ENCODE results near the gene RHEB. TPM values are rescaled to one million over a fixed set of nuclear protein-coding genes. Genes with fewer than 3 reads are reported as not detected.

RHEB gene
- total RNA-seq, 1 donor from 2014 or later = 143 TPM

DNA sequence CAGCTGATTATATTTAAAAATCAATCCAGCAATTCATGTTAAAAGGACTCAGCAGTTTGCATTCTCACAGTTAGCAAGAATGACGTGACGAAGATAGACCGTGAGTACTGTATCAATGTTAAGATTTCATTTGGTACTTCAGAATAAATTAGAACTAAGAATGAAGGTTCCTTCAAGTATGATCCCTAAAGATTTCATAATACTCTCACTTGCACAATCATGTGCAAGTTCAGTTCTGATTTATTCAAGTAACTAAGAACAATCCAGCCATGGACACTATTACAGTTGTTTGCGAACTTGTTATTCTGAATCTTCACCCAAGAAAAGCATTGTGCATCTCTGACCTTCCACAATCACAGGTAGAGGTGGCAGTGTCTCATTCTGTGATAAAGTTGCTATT is 7.7 kb downstream of the RHEB start:
- H3K27me3 ChIP-seq (ENCODE audit: insufficient read depth, low read length) = no peaks in the 10 kb centered on the region
- H3K36me3 ChIP-seq (ENCODE audit: insufficient read depth, low read length) = no peaks in the 10 kb centered on the region
- H3K9ac ChIP-seq (ENCODE audit: low read length) = no peak overlapping the region
- TF ChIP-seq, protein P1, sequence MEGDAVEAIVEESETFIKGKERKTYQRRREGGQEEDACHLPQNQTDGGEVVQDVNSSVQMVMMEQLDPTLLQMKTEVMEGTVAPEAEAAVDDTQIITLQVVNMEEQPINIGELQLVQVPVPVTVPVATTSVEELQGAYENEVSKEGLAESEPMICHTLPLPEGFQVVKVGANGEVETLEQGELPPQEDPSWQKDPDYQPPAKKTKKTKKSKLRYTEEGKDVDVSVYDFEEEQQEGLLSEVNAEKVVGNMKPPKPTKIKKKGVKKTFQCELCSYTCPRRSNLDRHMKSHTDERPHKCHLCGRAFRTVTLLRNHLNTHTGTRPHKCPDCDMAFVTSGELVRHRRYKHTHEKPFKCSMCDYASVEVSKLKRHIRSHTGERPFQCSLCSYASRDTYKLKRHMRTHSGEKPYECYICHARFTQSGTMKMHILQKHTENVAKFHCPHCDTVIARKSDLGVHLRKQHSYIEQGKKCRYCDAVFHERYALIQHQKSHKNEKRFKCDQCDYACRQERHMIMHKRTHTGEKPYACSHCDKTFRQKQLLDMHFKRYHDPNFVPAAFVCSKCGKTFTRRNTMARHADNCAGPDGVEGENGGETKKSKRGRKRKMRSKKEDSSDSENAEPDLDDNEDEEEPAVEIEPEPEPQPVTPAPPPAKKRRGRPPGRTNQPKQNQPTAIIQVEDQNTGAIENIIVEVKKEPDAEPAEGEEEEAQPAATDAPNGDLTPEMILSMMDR (IDR thresholded peaks at IDR 0.05; ENCODE audit: insufficient read depth, low read depth, low read length) = no peak
- TF ChIP-seq EZH2 (IDR thresholded peaks at IDR 0.05; ENCODE audit: insufficient read depth, low read length) = no peak
- H3K4me2 ChIP-seq (ENCODE audit: low read length) = no peak overlapping the region
- no peak overlapping the region for H3K4me3 ChIP-seq (ENCODE audit: insufficient read depth, low read depth, low read length)
- Mint-ChIP-seq H3K4me1 (ENCODE audit: low read depth, unreplicated experiment) (peaks cover 25% of the 10 kb centered on the region), H3K36me3 (ENCODE audit: low read depth, unreplicated experiment) (peaks cover 6% of the 10 kb centered on the region), H3K4me3 (ENCODE audit: unreplicated experiment) (no peak overlapping the region), H3K27ac (ENCODE audit: unreplicated experiment) (no peak overlapping the region), H3K9me3 (ENCODE audit: unreplicated experiment) (peaks cover 2% of the 10 kb centered on the region), H3K27me3 (ENCODE audit: low read depth, unreplicated experiment) (no peaks in the 10 kb centered on the region)
- peaks cover 100% of the 10 kb centered on the region for H3K79me2 ChIP-seq (ENCODE audit: insufficient read depth, low read length)
- peaks cover 7% of the 10 kb centered on the region for H3K4me1 ChIP-seq (ENCODE audit: insufficient read depth, low read length)
- FAIRE-seq (no peak), DNase-seq (ENCODE audit: low read depth) (no peak)
- H2AFZ ChIP-seq (ENCODE audit: low read depth, low read length) = no peak overlapping the region
- no peak overlapping the region for H3K27ac ChIP-seq (ENCODE audit: low read depth, low read length)
- H3K9me3 ChIP-seq (ENCODE audit: insufficient read depth, low read depth, low read length) = no peaks in the 10 kb centered on the region
- peaks cover 98% of the 10 kb centered on the region for H4K20me1 ChIP-seq (ENCODE audit: insufficient read depth, low read length)

DNA sequence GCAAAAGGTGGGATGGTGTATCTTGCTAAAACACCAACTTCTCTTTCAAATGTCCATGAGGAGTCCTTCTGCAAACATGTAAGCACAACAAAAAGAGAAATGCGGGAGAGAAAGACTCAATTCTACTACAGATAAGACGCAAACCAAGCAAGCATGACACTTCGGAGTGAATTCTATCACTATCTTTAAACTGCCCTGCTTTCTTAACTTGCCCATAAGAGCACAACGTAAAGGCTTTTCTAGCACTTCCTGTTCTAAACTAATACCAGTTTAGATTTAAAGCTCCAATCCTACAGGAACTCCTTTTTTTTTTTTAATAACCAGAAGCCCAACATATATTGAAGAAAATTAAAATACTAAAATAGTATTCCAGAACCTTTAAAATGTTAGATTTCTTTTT is 8.4 kb downstream of the RHEB start:
- peaks cover 100% of the 10 kb centered on the region for H3K79me2 ChIP-seq (ENCODE audit: insufficient read depth, low read length)
- H3K36me3 Mint-ChIP-seq (ENCODE audit: low read depth, unreplicated experiment) = peaks cover 6% of the 10 kb centered on the region
- DNase-seq (ENCODE audit: low read depth) (no peak), FAIRE-seq (no peak)
- H3K4me1 ChIP-seq (ENCODE audit: insufficient read depth, low read length) = peaks cover 3% of the 10 kb centered on the region
- H4K20me1 ChIP-seq (ENCODE audit: insufficient read depth, low read length) = peaks cover 98% of the 10 kb centered on the region
- H3K27me3 ChIP-seq (ENCODE audit: insufficient read depth, low read length) = no peaks in the 10 kb centered on the region
- H3K4me2 ChIP-seq (ENCODE audit: low read length) = no peak overlapping the region
- H2AFZ ChIP-seq (ENCODE audit: low read depth, low read length) = no peak overlapping the region
- peaks cover 2% of the 10 kb centered on the region for H3K9me3 Mint-ChIP-seq (ENCODE audit: unreplicated experiment)
- H3K4me3 Mint-ChIP-seq (ENCODE audit: unreplicated experiment) = peak overlapping the region; percentile 47
- no peak overlapping the region for H3K27ac Mint-ChIP-seq (ENCODE audit: unreplicated experiment)
- H3K9ac ChIP-seq (ENCODE audit: low read length) = no peak overlapping the region
- peaks cover 23% of the 10 kb centered on the region for H3K4me1 Mint-ChIP-seq (ENCODE audit: low read depth, unreplicated experiment)
- H3K9me3 ChIP-seq (ENCODE audit: insufficient read depth, low read depth, low read length) = no peaks in the 10 kb centered on the region
- TF ChIP-seq, protein P1 (IDR thresholded peaks at IDR 0.05; ENCODE audit: insufficient read depth, low read depth, low read length) = no peak
- TF ChIP-seq EZH2 (IDR thresholded peaks at IDR 0.05; ENCODE audit: insufficient read depth, low read length) = no peak
- H3K36me3 ChIP-seq (ENCODE audit: insufficient read depth, low read length) = no peaks in the 10 kb centered on the region
- no peaks in the 10 kb centered on the region for H3K27me3 Mint-ChIP-seq (ENCODE audit: low read depth, unreplicated experiment)
- H3K4me3 ChIP-seq (ENCODE audit: insufficient read depth, low read depth, low read length) = no peak overlapping the region
- H3K27ac ChIP-seq (ENCODE audit: low read depth, low read length) = no peak overlapping the region

DNA sequence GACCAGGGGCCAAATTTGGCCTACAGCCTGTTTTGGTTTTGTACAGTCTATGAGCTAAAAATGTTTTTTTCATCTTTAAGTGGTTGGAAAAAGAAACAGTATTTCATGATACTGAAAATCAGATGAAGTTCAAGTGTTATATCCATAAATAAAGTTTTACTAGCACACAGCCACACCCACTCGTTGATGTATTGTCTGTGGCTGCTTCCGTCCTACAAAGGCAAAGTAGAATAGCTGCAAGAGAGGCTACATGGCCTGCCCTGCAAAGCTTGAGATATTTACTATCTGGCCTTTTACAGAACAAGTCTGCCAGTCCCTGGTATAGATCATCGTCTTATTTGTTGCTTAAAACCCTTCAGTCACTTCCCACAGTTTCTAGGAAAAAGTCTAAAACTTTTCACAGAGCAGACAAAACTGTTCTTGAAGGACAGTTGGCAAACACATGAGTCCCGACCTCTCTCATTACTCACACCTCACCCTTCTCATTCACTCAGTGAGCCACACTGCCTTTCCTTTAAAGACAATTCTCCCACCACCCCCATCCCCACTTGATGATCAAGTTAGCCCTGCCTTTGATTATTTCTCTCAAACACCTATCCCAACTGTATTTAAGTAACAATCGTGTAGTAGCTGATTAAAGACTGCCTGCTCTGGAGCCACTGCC is 9.9 kb downstream of the RHEB start:
- Histone ChIP-seq H3K4me2 (ENCODE audit: low read length) (no peak overlapping the region), H3K4me1 (ENCODE audit: insufficient read depth, low read length) (peaks cover 3% of the 10 kb centered on the region), H3K27me3 (ENCODE audit: insufficient read depth, low read length) (no peaks in the 10 kb centered on the region), H3K9me3 (ENCODE audit: insufficient read depth, low read depth, low read length) (no peaks in the 10 kb centered on the region), H2AFZ (ENCODE audit: low read depth, low read length) (no peak overlapping the region), H3K79me2 (ENCODE audit: insufficient read depth, low read length) (peaks cover 100% of the 10 kb centered on the region), H3K36me3 (ENCODE audit: insufficient read depth, low read length) (no peaks in the 10 kb centered on the region), H3K9ac (ENCODE audit: low read length) (no peak overlapping the region), H4K20me1 (ENCODE audit: insufficient read depth, low read length) (peaks cover 98% of the 10 kb centered on the region), H3K4me3 (ENCODE audit: insufficient read depth, low read depth, low read length) (no peak overlapping the region), H3K27ac (ENCODE audit: low read depth, low read length) (no peak overlapping the region)
- no peaks in the 10 kb centered on the region for H3K27me3 Mint-ChIP-seq (ENCODE audit: low read depth, unreplicated experiment)
- H3K9me3 Mint-ChIP-seq (ENCODE audit: unreplicated experiment) = peaks cover 2% of the 10 kb centered on the region
- H3K4me1 Mint-ChIP-seq (ENCODE audit: low read depth, unreplicated experiment) = peaks cover 27% of the 10 kb centered on the region
- no peak for DNase-seq (ENCODE audit: low read depth)
- H3K4me3 Mint-ChIP-seq (ENCODE audit: unreplicated experiment) = peak overlapping the region; percentile 61
- FAIRE-seq = no peak
- TF ChIP-seq, protein P1 (IDR thresholded peaks at IDR 0.05; ENCODE audit: insufficient read depth, low read depth, low read length) = no peak
- TF ChIP-seq EZH2 (IDR thresholded peaks at IDR 0.05; ENCODE audit: insufficient read depth, low read length) = no peak
- H3K27ac Mint-ChIP-seq (ENCODE audit: unreplicated experiment) = no peak overlapping the region
- H3K36me3 Mint-ChIP-seq (ENCODE audit: low read depth, unreplicated experiment) = peaks cover 6% of the 10 kb centered on the region

Data from astrocyte (in vitro differentiated cells and primary cell).